ENCODE data around the gene ALPG.
"Not testable (repeated sequence)": the region's sequence is repeated elsewhere in the genome, so short reads cannot be mapped to it uniquely, and the experiment has no call there.

Gene ALPG

DNA sequence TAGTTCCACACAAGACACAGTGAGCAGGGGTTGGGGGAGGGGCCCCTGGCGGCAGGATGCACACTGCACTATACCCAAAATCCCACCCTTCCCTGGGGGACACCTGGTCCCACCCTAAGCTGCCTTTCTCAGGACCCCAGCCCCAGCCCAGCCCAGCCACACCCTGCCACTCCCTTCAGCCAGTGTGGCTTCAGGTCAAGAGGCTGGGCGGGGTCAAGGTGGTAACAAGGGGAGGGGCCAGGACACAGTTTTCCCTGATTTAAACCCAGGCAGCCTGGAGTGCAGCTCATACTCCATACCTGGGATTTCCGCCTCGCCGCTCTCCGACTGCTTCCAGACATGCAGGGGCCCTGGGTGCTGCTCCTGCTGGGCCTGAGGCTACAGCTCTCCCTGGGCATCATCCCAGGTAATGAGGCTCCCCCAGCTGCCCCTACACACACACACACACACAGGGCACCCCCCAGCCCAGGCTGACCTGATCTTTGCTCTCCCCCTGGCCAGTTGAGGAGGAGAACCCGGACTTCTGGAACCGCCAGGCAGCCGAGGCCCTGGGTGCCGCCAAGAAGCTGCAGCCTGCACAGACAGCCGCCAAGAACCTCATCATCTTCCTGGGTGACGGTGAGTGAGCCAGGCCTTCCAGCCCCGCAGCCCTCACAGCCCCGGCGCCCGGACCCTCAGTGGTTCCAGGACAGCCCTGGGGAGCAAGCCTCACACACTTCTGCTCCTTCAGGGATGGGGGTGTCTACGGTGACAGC is at the start of gene ALPG:
Gene ALPG, plus strand, starts transcription at position 289 of the 755 bp plus-strand sequence. Its CDS starts 51 bp downstream, at position 340.
- Histone ChIP-seq H3K27ac (no peak within 1 kb of the TSS), H3K4me3 (no peak within 1 kb of the TSS)

DNA sequence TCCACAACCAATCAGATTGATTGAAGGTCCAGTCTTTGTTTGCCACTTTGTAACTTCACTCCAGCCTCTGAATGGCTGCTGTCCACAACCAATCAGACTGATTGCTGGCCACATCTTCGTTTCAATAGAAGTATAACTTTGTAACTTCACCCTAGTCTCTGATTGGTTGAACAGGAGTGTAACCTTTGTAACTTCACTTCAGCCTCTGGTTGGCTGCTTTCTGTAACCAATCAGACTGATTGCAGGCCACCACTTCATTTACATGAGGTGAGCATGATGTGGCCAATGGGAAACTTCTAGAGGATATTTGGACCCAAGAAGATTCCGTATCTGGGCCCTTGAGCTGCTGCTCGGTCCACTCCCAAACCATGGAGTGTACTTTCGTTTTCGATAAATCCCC is 45.0 kb upstream of the ALPG start:
- Histone ChIP-seq H3K4me3 (no peak overlapping the region), H3K27ac (no peak overlapping the region)

DNA sequence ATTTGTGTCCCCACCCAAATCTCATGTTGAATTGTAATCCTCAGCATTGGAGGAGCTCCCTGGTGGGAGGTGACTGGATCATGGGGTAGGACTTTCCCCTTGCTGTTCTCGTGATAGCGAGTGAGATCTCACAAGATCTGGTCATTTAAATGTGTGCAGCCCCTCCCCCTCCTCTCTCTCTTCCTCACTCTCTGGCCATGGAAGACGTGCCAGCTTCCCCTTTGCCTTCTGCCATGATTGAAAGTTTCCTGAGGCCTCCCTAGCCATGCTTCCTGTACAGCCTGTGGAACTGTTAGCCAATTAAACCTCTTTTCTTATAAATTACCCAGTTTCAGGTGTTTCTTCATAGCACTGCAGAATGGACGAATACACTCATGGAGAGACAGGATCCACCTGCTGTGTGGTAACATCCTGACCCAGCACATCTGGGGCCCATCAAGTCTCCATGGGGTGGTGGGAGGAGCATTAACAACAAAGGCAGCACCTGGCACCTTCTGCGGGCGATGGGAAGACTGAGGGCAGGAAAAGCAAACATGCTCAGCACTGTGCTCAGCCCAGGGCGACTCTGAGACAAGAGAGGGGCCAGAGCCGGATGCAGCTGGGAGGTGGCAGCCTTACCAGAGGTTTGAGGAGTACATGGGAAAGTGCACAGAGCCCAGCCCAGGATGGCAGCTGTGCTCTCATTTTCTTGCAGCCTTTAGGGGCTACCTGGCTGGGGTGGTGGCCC is 44.3 kb upstream of the ALPG start:
- Histone ChIP-seq H3K4me3 (no peak overlapping the region), H3K27ac (no peak overlapping the region)

DNA sequence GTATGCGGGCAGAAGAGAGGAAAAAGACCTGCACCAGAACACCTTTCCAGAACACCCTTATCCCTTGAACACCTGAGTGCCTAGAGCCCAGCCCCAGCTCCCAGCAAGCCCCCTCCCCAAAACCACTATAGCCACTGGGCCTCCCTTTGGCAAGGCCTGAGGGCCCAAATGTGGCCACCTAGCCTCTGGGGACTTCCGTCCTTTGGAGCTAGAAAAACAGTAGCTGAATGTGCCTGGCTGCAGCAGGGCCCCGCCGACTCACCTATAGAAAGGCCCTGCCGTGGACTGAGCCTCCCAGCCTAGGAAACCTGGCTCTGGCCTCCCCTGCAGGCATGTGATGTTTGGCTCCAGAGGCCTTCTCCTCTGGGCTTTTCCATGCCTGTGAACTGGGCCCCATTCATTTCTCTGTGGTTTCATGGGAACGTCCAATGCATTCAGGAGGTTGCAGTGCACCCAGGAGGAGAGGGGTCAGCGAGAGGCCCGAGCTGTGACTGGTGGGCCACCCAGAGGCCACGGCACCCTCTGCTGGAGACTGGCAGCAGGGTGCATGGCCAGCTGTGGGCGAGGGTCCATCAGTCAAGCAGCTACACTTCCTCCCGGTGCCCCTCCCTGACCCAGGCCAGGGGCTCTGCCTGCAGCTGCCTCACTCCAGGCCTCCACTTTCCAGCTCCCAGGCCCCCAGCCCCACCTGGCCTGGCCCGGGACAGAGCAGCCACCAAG is 43.4 kb upstream of the ALPG start:
- H3K27ac ChIP-seq, result peak overlapping the region in 2 of 21 experiments; percentile 26 to 70
- peak overlapping the region in 3 of 7 experiments; percentile 15 to 21 (median 17) for H3K4me3 ChIP-seq

DNA sequence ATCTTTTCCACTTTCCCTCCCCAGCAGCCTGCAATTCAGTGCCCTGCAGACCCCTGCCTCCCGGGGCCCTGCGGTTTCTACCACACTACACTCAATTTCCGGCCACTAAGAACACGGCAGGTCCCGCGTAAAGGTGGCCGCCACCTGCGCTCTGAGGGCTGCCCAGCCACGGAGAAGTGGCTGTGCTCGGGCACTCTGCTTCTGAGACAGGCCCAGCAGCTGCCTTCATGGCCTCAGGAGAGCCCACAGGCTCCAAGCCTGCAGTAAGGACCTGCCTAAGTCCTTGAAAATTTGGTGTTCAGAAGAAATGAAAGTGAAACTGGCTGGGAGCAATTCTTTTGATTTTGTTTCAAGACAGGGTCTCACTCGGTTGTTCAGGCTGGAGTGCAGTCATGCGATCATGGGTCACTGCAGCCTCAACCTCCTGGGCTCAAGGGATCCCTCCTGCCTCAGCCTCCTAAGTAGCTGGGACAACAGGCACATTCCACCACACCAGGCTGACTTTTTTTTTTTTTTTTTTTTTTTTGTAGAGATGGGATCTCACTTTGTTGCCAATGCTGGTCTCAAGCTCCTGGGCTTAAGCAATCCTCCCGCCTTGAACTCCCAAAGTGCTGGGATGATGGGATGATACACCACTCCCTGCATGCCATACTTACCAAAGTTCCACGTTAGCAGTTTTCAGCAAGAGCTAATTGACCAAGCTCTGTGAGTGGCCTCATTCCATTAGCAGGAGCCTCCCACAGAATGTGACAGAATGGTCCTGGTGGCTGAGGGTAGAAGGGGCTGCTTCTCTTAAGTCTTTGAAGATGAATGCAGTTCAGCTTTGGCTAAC is 42.6 kb upstream of the ALPG start:
- Histone ChIP-seq H3K4me3 (peak overlapping the region in 3 of 7 experiments; percentile 15 to 21 (median 17)), H3K27ac (peak overlapping the region in 2 of 21 experiments; percentile 26 to 70)

DNA sequence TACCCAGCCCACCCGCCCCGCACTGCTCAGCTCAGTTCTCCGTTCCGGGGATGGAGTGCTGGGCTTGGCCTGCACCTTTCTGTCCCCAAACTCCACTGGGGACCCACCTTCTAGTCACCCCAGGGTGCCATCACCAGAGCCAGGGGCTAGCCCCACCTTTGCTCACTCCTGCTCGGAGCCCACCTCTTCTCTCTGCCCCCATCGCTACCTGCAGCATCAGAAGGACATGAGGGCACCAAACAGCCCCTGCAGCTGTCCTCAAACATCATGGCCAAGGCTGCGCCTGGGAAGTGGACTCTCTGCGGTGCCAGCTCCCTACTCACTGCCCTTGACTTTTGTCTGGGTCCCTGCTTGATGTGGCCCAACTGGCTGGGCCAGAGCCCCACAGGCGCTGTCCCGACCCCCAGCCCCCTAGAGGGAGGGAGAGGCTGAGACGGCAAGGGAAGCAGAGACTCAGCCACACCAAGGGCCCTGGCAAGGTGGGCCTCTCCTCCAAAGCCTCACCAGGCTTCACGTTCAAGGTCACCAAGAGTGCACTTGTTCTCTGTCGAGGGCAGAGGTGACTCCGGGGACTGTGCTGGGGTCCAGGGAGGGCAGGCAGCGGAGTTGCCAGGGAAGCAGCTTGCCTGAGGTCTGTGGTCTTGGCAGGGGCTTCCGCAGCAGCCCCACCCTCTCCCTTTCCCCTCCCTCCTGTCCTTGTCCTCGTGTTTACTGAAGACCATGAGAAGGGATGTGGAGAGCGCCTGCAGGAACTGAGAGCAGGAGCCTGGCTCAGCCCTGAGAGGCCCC is 41.6 kb upstream of the ALPG start:
- not testable (repeated sequence) for H3K4me3 ChIP-seq, H3K27ac ChIP-seq

DNA sequence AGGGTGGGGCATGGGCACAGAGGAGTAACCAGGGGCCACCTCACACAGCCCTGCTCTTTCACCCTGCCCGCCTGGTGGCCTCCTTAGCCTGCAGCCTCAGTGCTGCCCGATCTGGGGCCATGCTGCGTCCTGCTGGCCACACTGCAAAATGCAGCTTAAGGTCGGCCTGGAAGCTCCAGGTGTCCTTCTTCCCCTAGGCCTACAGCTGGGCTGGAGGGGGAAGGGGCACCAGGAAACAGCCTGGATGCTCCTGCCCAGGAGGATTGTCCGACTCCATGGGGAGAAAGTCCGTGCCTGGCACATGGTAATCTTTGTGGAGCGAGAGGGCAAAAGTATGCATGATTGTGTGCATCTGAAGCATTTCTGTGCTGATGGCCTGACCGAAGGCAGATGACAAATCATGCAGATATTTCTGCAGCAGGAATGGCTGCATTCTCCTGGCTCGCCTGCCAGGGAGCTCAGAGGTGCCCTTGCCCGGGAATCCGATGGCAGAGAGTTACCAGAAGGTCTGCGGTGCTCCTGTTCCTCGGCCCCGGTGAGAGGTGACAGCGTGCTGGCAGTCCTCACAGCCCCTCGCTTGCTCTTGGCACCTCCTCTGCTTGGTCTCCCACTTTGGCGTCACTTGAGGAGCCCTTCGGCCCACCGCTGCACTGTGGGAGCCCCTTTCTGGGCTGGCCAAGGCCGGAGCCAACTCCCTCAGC is 40.9 kb upstream of the ALPG start:
- peak overlapping the region in 2 of 7 experiments; percentile 11 to 31 for H3K4me3 ChIP-seq
- no peak overlapping the region for H3K27ac ChIP-seq

DNA sequence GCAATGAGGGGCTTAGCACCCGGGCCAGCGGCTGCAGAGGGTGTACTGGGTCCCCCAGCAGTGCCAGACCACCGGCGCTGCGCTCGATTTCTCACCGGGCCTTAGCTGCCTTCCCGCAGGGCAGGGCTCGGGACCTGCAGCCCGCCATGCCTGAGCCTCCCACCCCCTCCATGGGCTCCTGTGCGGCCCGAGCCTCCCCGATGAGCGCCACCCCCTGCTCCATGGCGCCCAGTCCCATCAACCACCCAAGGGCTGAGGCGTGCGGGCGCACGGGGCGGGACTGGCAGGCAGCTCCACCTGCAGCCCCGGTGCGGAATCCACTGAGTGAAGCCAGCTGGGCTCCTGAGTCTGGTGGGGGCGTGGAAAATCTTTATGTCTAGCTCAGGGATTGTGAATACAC is 40.2 kb upstream of the ALPG start:
- not testable (repeated sequence) for H3K27ac ChIP-seq
- peak overlapping the region in 2 of 7 experiments; percentile 11 to 31 for H3K4me3 ChIP-seq

DNA sequence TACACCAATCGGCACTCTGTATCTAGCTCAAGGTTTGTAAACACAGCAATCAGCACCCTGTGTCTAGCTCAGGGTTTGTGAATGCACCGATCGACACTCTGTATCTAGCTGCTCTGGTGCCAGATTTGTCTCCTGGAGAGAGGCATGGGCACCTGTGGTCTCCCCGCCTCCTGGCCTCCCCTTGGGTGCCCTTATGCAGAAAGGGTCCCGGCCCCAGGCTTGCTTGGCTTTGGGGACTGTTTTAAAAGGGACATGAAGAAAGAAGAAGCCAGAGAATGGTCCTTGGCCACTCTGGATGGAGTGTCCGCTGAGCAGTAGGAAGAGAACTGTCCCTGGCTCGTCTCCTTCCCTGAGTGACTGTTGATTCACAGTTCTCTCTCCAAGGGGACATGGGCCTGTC is 39.6 kb upstream of the ALPG start:
- Histone ChIP-seq H3K27ac (no peak overlapping the region), H3K4me3 (no peak overlapping the region)

DNA sequence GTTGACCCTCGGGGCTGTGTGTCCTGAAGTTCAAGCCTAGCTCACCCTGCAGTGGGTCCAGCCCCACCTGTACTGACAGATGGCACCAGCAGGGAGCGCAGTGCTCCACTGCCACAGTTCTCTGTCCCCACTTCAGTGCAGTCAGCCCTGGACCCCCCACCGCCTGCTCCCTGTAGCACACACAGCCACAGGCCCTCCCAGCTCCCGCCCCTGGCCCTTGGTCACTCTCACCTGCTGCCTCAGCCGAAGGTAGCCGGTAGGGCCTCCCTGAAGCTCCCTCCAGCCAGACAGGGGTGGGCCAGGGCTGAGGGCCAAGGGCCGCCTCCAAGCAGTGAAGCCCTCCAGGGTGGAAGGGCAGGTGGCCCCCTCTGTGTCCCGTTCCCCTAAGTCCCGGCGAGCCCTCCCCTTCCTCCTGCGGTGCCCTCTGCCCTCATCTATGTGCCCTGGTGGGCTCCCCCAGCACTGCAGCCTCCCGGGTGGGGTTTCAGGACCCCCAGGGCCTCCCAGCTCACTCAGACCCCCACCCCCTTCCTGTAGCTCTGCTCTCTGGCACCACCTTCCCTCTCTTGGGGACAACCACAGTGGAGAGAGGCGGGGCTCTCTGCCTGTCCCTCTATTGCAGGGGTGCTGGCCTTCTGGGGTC is 38.9 kb upstream of the ALPG start:
- H3K27ac ChIP-seq, result no peak overlapping the region
- no peak overlapping the region for H3K4me3 ChIP-seq

DNA sequence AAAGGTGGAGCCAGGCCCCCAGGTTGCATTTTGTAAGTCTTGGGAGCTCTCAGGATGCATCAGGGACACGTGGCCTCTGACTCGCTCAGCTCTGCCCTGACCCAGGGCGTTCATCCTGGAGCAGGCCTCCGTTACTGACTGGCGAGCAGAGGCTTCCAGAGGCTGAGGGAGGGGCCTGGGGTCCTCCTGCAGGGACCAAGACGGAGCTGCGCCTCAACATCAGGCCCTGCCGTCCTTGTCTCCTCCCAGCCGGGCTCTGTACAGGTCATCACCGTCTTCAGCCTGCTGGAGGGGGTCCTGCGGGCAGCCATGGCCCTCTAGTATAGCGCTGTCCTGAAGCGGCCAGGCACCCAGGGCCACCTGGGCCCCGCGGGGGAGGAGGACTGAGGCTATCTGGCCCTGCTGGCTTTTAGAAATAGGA is 38.3 kb upstream of the ALPG start:
- Histone ChIP-seq H3K4me3 (no peak overlapping the region), H3K27ac (no peak overlapping the region)

DNA sequence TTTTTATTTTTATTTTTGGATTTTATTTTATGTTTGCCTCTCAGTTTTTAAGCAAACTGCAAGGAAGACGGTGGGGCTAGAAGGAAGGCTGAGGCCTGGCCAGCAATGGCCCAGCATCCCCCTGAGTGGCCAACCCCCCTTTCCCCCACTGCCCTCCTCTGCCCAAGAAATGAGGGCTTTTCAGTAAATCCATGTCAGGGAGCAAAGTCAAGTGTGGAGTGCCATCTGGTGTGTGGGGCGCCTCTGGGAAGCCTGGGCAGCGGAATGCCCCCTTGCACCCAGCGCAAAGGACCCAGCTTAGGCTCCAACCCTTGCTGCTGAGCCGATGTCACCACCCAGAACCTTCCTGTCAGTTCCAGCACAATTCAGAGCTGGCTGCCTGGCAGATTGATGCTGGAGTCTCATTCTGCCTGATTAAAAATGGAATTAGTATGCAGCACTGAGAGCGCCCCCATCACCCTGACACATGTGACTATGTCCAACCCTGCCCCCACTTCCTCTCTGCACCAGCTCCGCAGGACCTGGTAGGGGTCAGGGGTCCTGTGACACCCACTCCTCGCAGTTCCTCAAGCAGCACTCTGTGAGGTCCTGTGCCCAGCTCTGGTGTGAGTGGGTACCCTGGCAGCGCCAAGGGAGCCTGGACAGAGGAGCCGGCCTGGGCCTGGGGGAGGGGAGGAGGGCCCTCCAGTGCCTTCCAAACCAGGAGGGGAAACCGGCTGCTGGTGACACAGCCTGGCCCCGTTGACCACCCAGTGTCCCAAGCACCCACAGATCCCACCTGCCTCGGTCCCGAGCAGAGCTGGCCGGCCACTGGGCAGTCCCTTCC is 37.3 kb upstream of the ALPG start:
- Histone ChIP-seq H3K27ac (no peak overlapping the region), H3K4me3 (no peak overlapping the region)

DNA sequence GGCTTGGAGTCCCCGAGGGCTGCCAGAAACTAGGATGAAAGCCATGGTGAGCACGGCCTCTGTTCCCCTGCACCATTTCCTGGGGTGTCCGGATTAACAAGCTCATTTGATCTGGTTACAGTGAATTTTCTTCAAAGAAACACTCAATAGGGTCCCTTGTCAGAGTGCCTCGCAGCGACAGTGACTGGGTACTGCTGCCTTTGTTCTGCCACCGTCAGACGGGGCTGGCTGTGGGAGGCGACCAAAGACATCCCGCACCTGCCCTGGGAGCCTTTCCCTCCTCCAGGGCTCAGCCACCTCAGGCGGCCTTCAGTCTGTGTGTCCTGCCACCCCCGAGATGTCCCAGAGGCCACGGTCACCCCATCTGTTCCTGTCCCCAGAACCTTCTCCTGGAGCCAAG is 36.6 kb upstream of the ALPG start:
- not testable (repeated sequence) for H3K4me3 ChIP-seq, H3K27ac ChIP-seq

DNA sequence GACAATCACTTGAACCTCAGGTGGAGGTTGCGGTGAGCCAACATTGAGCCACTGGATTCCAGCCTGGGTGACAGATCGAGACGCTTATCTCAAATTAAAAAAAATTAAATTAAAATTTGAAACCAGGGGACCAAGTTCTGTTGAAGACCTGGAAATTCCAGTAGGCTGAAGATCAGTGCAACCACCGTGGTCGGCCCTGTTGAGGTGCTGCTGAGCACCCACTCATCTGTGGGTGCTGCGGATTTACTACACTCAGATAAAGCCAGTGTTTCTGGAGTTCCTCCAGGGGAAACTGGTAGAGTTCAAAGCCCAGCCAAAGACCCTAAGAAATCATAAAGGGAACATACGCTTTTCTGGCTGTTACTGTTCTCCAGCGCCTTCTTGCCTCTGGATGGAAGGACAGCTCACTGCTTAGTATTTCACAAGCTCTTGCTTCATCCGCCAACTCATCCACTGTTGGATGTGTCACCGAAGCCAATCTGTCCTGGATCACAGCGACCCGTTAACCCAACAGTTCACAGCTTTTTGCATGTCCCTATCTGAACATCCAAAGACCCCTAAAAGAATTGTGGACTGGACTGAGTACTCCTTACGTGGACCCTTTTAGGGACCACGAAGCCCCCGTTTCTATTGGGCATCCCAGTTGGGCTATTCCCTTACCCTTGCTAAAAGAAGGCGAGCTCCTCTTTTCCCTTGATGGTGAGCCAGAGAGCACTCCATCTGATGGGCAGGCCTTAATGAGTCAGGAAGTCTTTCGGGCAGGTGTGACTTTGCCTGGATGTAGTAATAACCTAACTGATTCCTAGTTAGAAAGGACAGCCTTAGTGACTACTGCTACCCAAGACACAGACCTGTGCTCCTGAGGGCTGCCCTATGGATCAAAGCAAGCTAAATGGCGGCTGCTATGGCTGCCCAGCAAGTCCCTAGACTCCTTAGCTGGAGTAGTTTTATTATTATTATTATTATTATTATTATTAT is 34.1 kb upstream of the ALPG start:
- no peak overlapping the region for H3K4me3 ChIP-seq
- no peak overlapping the region for H3K27ac ChIP-seq

DNA sequence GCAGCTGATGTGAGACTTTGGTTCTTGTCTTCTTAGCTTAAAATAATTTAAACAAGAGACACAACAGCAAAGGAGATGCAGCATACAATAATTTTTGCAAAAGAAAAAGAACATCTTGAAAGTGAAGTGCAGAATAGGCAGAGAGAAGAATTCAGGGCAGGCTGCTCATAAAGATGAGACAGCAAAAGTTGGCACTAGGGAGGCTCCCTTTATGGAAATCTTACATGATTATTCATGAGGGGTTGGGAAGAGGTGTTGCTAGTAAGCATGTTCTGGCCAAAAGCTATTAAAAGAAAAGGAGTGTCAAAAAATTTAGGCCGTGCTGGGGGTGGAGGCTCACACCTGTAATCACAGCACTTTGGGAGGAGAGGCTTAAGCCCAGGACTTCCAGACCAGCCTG is 32.3 kb upstream of the ALPG start:
- no peak overlapping the region for H3K4me3 ChIP-seq

DNA sequence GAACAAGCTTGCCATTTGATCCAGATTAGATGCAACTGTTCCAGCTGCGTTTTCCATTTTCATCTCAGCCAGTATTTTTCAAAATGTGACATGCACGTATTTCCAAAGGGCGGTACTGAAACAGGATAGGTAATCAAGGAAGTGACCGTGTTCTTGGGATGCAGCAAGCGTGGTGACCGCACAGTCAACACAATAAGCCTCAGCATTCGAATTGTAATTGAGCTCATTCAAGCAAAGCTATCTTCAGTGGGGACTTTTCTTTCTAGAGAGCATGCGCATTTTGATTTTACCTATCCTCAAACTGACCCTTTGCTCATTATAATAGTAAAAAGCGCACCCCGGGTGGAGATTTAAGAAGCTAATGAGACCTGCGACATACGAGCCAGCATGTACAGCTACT is 31.5 kb upstream of the ALPG start:
- Histone ChIP-seq H3K27ac (no peak overlapping the region), H3K4me3 (no peak overlapping the region)

More for the DNA sequence above, 32.3 kb upstream of the ALPG start:
- H3K27ac ChIP-seq, result no peak overlapping the region

Measured in skin epidermis (tissue), 12 donors.